A673 (cell line): Measurements from ENCODE around the gene DACT1. TPM values are rescaled to one million over a fixed set of nuclear protein-coding genes. Genes with fewer than 3 reads are reported as not detected.

ENCODE experiments used
- BruUV-seq: library from RNA; stranded (reverse); fragments of 400-500 nt; replicated peaks from 2 replicates; lab custom pipeline; 2021; lab: Mats Ljungman, UMichigan
- CTCF ChIA-PET: fragments of 300-600 bp; sonication (Branson Sonifier 250); formaldehyde crosslinking; loops from one replicate; lab custom pipeline; 2022; ENCODE audit warnings: antibody characterized with exemption; lab: Charles Lee
- POLR2A ChIA-PET: fragments of 300-600 bp; sonication (Branson Sonifier 250); formaldehyde crosslinking; loops from one replicate; lab custom pipeline; 2022; ENCODE audit warnings: antibody characterized with exemption; ENCODE audit not compliant: low non-redundant PET; lab: Charles Lee
- DNase-seq: peaks from one replicate; pipeline ENCODE4 v3.0.0-alpha.2; 2015; ENCODE audit warnings: low spot score
- H3K27ac ChIP-seq: fragments of 200-600 bp; sonication (generic); 2 replicates; pipeline ENCODE4 v1.5.1; 2016; ENCODE audit warnings: mixed run types, low read depth, mild to moderate bottlenecking, mixed read lengths, antibody characterized with exemption, low read length; ENCODE audit not compliant: poor library complexity, severe bottlenecking
- H3K27me3 ChIP-seq: fragments of 200-600 bp; sonication (generic); replicated peaks from 2 replicates; pipeline ENCODE4 v1.6.1; 2017; ENCODE audit warnings: mixed run types, low read depth, mild to moderate bottlenecking, mixed read lengths, antibody characterized with exemption, low read length; ENCODE audit not compliant: insufficient read depth, poor library complexity
- H3K36me3 ChIP-seq: fragments of 200-600 bp; sonication (generic); 2 replicates; pipeline ENCODE4 v1.6.1; 2016; ENCODE audit warnings: mixed run types, mild to moderate bottlenecking, mixed read lengths, antibody characterized with exemption, low read length; ENCODE audit not compliant: insufficient read depth, poor library complexity, severe bottlenecking
- H3K4me1 ChIP-seq: fragments of 200-600 bp; sonication (generic); 2 replicates; pipeline ENCODE4 v1.6.1; 2017; ENCODE audit warnings: mixed run types, mild to moderate bottlenecking, mixed read lengths, antibody characterized with exemption, low read length; ENCODE audit not compliant: insufficient read depth, poor library complexity, severe bottlenecking
- H3K4me3 ChIP-seq: fragments of 200-600 bp; sonication (generic); 2 replicates; pipeline ENCODE4 v1.5.1; 2016; ENCODE audit warnings: low read depth, mixed run types, mild to moderate bottlenecking, mixed read lengths, low read length; ENCODE audit not compliant: poor library complexity, severe bottlenecking
- H3K9me3 ChIP-seq: fragments of 200-600 bp; sonication (generic); 2 replicates; pipeline ENCODE4 v1.6.1; 2016; ENCODE audit warnings: mixed run types, low read depth, mild to moderate bottlenecking, mixed read lengths, antibody characterized with exemption, low read length; ENCODE audit not compliant: poor library complexity, severe bottlenecking
- EZH2 ChIP-seq: fragments of 200-600 bp; sonication (generic); IDR thresholded peaks from 2 replicates; pipeline ENCODE4 v1.6.1; 2017; ENCODE audit warnings: borderline replicate concordance, low read depth, mild to moderate bottlenecking, mixed read lengths, antibody characterized with exemption, low read length; ENCODE audit not compliant: poor library complexity, severe bottlenecking
- intact Hi-C: fragments of 100-400 bp; cut with micrococcal nuclease; formaldehyde crosslinking; loops from one replicate; pipeline ENCODE4 v1.10.0; 2022; ENCODE audit not compliant: unreplicated experiment
- total RNA-seq: library from RNA; stranded (reverse); gene quantifications from 2 replicates; pipeline ENCODE4 v1.2.3, GENCODE V29; 2021
- TF ChIP-seq, protein P1 (sequence below): fragments of 300-800, 200-600 bp; sonication (generic); conservative IDR thresholded peaks from 2 replicates; pipeline ENCODE4 v1.5.1; 2017; ENCODE audit warnings: low read depth, mild to moderate bottlenecking, antibody characterized with exemption, low read length, moderate library complexity, mixed read lengths

Gene DACT1
- total RNA-seq, 1 experiment from 2014 or later = 5.1 TPM

DNA sequence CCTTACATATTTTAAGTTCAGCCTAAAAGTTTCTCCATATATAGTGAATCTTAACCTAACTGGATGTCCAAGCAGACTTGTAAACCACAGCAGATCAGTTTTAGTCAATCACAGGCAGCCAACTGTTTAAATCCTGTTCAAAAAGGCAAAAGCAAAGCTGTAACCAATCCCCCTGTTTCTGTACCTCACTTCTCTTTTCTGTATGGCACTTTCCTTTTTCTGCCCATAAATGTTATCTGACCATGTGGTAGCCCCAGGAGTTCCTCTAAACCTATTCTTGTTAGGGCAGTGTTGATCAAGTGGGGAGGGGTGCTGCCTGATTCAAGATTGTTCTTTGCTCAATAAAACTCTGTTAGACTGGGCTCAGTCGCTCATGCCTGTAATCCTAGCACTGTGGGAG is 8.5 kb upstream of the DACT1 start:
- H3K4me1 ChIP-seq = peaks cover 14% of the 10 kb centered on the region
- H3K9me3 ChIP-seq = no peaks in the 10 kb centered on the region
- TF ChIP-seq, protein P1, sequence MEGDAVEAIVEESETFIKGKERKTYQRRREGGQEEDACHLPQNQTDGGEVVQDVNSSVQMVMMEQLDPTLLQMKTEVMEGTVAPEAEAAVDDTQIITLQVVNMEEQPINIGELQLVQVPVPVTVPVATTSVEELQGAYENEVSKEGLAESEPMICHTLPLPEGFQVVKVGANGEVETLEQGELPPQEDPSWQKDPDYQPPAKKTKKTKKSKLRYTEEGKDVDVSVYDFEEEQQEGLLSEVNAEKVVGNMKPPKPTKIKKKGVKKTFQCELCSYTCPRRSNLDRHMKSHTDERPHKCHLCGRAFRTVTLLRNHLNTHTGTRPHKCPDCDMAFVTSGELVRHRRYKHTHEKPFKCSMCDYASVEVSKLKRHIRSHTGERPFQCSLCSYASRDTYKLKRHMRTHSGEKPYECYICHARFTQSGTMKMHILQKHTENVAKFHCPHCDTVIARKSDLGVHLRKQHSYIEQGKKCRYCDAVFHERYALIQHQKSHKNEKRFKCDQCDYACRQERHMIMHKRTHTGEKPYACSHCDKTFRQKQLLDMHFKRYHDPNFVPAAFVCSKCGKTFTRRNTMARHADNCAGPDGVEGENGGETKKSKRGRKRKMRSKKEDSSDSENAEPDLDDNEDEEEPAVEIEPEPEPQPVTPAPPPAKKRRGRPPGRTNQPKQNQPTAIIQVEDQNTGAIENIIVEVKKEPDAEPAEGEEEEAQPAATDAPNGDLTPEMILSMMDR = no peak
- no peak for TF ChIP-seq EZH2
- H3K27me3 ChIP-seq = peaks cover 25% of the 10 kb centered on the region
- H3K27ac ChIP-seq = no peak overlapping the region
- no peak for DNase-seq
- no peak overlapping the region for H3K4me3 ChIP-seq
- intact Hi-C loops = no loop called here
- CTCF ChIA-PET = interaction anchor here (0.6 to 1.0 kb wide), 2 partner anchors 128 to 479 kb away, joined by 3 to 8 read pairs; no protein-coding TSS in a partner anchor
- POLR2A ChIA-PET = no interaction called here
- no peaks in the 10 kb centered on the region for H3K36me3 ChIP-seq
- BruUV-seq = no TSS peak

GRCh38 chr14:58631732-58632131 is 6.0 kb upstream of the DACT1 start:
- no peaks in the 10 kb centered on the region for H3K36me3 ChIP-seq
- intact Hi-C loops = no loop called here
- no TSS peak for BruUV-seq
- H3K9me3 ChIP-seq = no peaks in the 10 kb centered on the region
- no peak overlapping the region for H3K4me3 ChIP-seq
- TF ChIP-seq, protein P1 = no peak
- no peak for TF ChIP-seq EZH2
- H3K27me3 ChIP-seq = peaks cover 30% of the 10 kb centered on the region
- H3K4me1 ChIP-seq = peaks cover 1% of the 10 kb centered on the region
- POLR2A ChIA-PET = no interaction called here
- DNase-seq = no peak
- no peak overlapping the region for H3K27ac ChIP-seq
- CTCF ChIA-PET = no interaction called here

GRCh38 chr14:58633831-58634230 is 3.9 kb upstream of the DACT1 start:
- no TSS peak for BruUV-seq
- Histone ChIP-seq H3K27me3 (peaks cover 30% of the 10 kb centered on the region), H3K36me3 (no peaks in the 10 kb centered on the region), H3K4me1 (peaks cover under 1% of the 10 kb centered on the region), H3K4me3 (no peak overlapping the region), H3K9me3 (no peaks in the 10 kb centered on the region), H3K27ac (no peak overlapping the region)
- ChIA-PET CTCF (no interaction called here), POLR2A (no interaction called here)
- no peak for DNase-seq
- TF ChIP-seq, protein P1 = no peak
- no peak for TF ChIP-seq EZH2
- intact Hi-C loops = no loop called here
